B cell (primary cell): ENCODE measurements around the gene ACTN1. TPM values are rescaled to one million over a fixed set of nuclear protein-coding genes. Genes with fewer than 3 reads are reported as not detected.

Experiments used
- ATAC-seq: fragments of 200-7000 bp; cut with Tn5 transposase; one replicate; pipeline ENCODE4 v1.10.0; 2021; ENCODE audit warnings: low read depth, mild to moderate bottlenecking, moderate number of reproducible peaks, moderate library complexity
- CTCF ChIA-PET: fragments of 350-600 bp; sonication (Branson Sonifier 250); formaldehyde crosslinking; loops from one replicate; lab custom pipeline; 2021; ENCODE audit warnings: antibody characterized with exemption, inconsistent platforms; lab: Charles Lee
- POLR2A ChIA-PET: fragments of 350-600 bp; sonication (Branson Sonifier 250); formaldehyde crosslinking; loops from one replicate; lab custom pipeline; 2021; ENCODE audit warnings: antibody characterized with exemption; lab: Charles Lee
- DNase-seq: peaks from one replicate; pipeline ENCODE4 v3.0.0; 2013
- H2AFZ ChIP-seq: 2 replicates; pipeline ENCODE4 v1.6.1; 2012; ENCODE audit warnings: mild to moderate bottlenecking, low read depth, low read length; ENCODE audit not compliant: insufficient read depth, poor library complexity, severe bottlenecking
- H3K27ac ChIP-seq, 2 donors: 1 replicate in 1 of 2; 2 replicates in 1 of 2; pipeline ENCODE4 v1.5.1; 2012 to 2013; ENCODE audit warnings: low read length in 2 of 2, mild to moderate bottlenecking in 2 of 2, moderate library complexity in 1 of 2
- H3K27me3 ChIP-seq, 4 experiments: fragments of 200-600 bp in 1 of 4; sonication (generic) in 1 of 4; replicated peaks in 1 of 4; 1 replicate in 2 of 4; 2 replicates in 2 of 4; pipeline versions ENCODE4 v1.6.1 to v1.7.0; 2013 to 2016; ENCODE audit warnings: low read length in 3 of 4, mild to moderate bottlenecking in 2 of 4, mixed read lengths in 1 of 4, moderate library complexity in 1 of 4; ENCODE audit not compliant: insufficient read depth in 4 of 4, control insufficient read depth in 3 of 4; ENCODE audit errors: control extremely low read depth in 1 of 4
- H3K36me3 ChIP-seq, 2 experiments: replicated peaks in 1 of 2; 1 replicate in 1 of 2; 2 replicates in 1 of 2; pipeline versions ENCODE4 v1.6.1 to v1.7.1; 2013; ENCODE audit warnings: low read length in 1 of 2; ENCODE audit not compliant: insufficient read depth in 2 of 2, control insufficient read depth in 1 of 2; ENCODE audit errors: control extremely low read depth in 1 of 2, extremely low read depth in 1 of 2
- H3K4me1 ChIP-seq, 2 donors: fragments of 200-600 bp in 1 of 2; sonication (generic) in 1 of 2; 1 replicate in 1 of 2; 2 replicates in 1 of 2; pipeline versions ENCODE4 v1.5.1 to v1.6.1; 2013 to 2017; ENCODE audit warnings: low read length in 2 of 2; ENCODE audit not compliant: control insufficient read depth in 2 of 2, insufficient read depth in 2 of 2
- H3K4me2 ChIP-seq: replicated peaks from 2 replicates; pipeline ENCODE3; 2012; ENCODE audit warnings: mild to moderate bottlenecking, low read depth, low read length; ENCODE audit not compliant: poor library complexity, severe bottlenecking
- H3K4me3 ChIP-seq, 5 experiments: fragments of 200-600 bp in 1 of 5; sonication (generic) in 1 of 5; 1 replicate in 3 of 5; 2 replicates in 2 of 5; pipeline versions ENCODE4 v1.5.1 to v1.7.0; 2011 to 2016; ENCODE audit warnings: low read length in 4 of 5, mild to moderate bottlenecking in 4 of 5, low read depth in 2 of 5, control low read depth in 1 of 5, moderate library complexity in 1 of 5; ENCODE audit not compliant: insufficient read depth in 1 of 5; ENCODE audit errors: control extremely low read depth in 1 of 5, extremely low read depth in 1 of 5
- H3K79me2 ChIP-seq: fragments of 200-600 bp; sonication (generic); one replicate; pipeline ENCODE4 v1.6.0; 2016; ENCODE audit warnings: low read length; ENCODE audit not compliant: control insufficient read depth, insufficient read depth
- H3K9ac ChIP-seq: fragments of 200-600 bp; sonication (generic); 2 replicates; pipeline ENCODE4 v1.6.1; 2017; ENCODE audit warnings: mild to moderate bottlenecking, low read length, moderate library complexity
- H3K9me3 ChIP-seq, 3 donors: one replicate each; pipeline versions ENCODE4 v1.6.1 to v1.7.1; 2013; ENCODE audit warnings: low read length in 2 of 3; ENCODE audit not compliant: control insufficient read depth in 2 of 3, insufficient read depth in 1 of 3; ENCODE audit errors: control extremely low read depth in 1 of 3
- H4K20me1 ChIP-seq: 2 replicates; pipeline ENCODE4 v1.6.0; 2012; ENCODE audit warnings: mild to moderate bottlenecking, low read length; ENCODE audit not compliant: insufficient read depth, control insufficient read depth, poor library complexity, severe bottlenecking
- H3K27ac Mint-ChIP-seq: one replicate; pipeline ENCODE4 v1.8.0; 2021; ENCODE audit warnings: mixed read lengths
- H3K27me3 Mint-ChIP-seq: one replicate; pipeline ENCODE4 v1.8.0; 2021; ENCODE audit warnings: mixed read lengths
- H3K4me1 Mint-ChIP-seq: one replicate; pipeline ENCODE4 v1.8.0; 2021; ENCODE audit warnings: mixed read lengths
- H3K4me3 Mint-ChIP-seq: one replicate; pipeline ENCODE4 v1.8.0; 2021; ENCODE audit warnings: mixed read lengths
- H3K9me3 Mint-ChIP-seq: one replicate; pipeline ENCODE4 v1.8.0; 2022; ENCODE audit warnings: mixed read lengths; ENCODE audit not compliant: insufficient read depth
- EZH2 ChIP-seq: IDR thresholded peaks from 2 replicates; pipeline ENCODE4 v1.6.1; 2012; ENCODE audit warnings: borderline replicate concordance, low read depth, mild to moderate bottlenecking, moderate library complexity, low read length; ENCODE audit not compliant: insufficient read depth, poor library complexity, severe bottlenecking
- WGBS: methylation state at CpG from one replicate; pipeline ENCODE4 v1.1.5; 2013; ENCODE audit warnings: missing lambda C conversion rate; ENCODE audit not compliant: insufficient coverage; 5-methylcytosine and 5-hydroxymethylcytosine counted together
- intact Hi-C: fragments of 100-400 bp; cut with micrococcal nuclease; formaldehyde crosslinking; loops from one replicate; pipeline ENCODE4 v1.10.0; 2022
- polyA plus RNA-seq: library from polyadenylated mRNA; depleted of rRNA; stranded (reverse); fragments of >200 nt; gene quantifications from 2 replicates; pipeline ENCODE4 v1.2.3, GENCODE V29; 2012
- total RNA-seq, 2 donors: library from RNA; stranded (reverse); fragments of 120-200 nt in 1 of 2; gene quantifications; 1 replicate in 1 of 2; 2 replicates in 1 of 2; pipeline versions ENCODE4 v1.2.3 to v1.2.4, GENCODE V29; 2013 to 2022
- TF ChIP-seq, protein P1 (sequence below): fragments of 200-600 bp; IDR thresholded peaks from one replicate; pipeline ENCODE4 v1.8.0; 2022; ENCODE audit warnings: antibody characterized with exemption, mild to moderate bottlenecking

ACTN1 gene
- total and polyA plus RNA-seq, 2 donors (not counting 1 experiment from before 2014, with no cell fraction given) = 0.74 to 0.89 TPM

DNA sequence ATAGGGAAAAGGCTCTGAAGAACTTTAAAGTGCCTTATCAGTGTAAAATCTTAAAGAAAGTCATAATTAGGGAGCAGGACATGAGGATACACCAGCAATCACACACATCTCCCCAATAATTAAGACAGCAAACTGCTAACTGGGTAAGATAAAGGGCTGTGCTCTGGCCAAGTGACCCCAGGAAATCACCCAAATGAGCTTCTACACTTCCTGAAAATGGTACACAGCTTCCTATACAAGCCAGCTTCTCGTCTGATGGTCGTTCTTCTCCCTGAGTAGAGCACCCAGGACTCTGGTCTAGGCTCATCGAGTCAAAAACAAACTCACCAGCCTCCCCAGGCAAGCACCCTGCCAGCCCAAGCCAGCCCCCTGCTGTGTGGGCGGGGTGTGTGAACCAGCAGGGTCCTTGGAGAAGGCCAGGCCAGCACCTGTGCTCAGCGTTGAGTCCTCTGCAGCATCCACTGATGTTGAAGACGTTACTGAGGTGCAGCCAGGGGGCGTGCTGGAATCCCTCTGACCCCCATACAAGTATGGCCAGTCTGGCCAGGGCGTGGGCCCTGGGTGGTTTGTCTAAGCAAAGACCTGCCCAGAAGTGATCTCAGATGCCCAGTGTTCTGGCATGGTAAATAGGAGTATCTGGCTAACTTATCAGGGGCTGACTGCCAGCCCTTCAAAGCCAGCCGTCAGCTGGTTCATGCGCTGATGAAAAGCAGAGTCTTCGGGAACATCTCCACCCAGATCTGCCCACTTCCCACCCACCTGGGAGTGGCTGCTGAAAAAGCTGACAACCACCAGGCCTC is 41.4 kb downstream of the ACTN1 start:
- Histone ChIP-seq H4K20me1 (no peaks in the 10 kb centered on the region), H3K9ac (no peak overlapping the region), H3K4me2 (no peak overlapping the region), H2AFZ (no peak overlapping the region), H3K4me3 (no peak overlapping the region), H3K9me3 (no peaks in the 10 kb centered on the region), H3K36me3 (no peaks in the 10 kb centered on the region), H3K79me2 (no peaks in the 10 kb centered on the region), H3K4me1 (no peaks in the 10 kb centered on the region), H3K27me3 (peaks cover 0 to 4% (median 0%) of the 10 kb centered on the region in 4 experiments), H3K27ac (no peak overlapping the region)
- intact Hi-C loops = no loop called here
- ATAC-seq (no peak), DNase-seq (no peak)
- WGBS = 85% methylated on average over 11 of the region's 11 CpGs
- H3K9me3 Mint-ChIP-seq = no peaks in the 10 kb centered on the region
- no peak for TF ChIP-seq EZH2
- TF ChIP-seq, protein P1, sequence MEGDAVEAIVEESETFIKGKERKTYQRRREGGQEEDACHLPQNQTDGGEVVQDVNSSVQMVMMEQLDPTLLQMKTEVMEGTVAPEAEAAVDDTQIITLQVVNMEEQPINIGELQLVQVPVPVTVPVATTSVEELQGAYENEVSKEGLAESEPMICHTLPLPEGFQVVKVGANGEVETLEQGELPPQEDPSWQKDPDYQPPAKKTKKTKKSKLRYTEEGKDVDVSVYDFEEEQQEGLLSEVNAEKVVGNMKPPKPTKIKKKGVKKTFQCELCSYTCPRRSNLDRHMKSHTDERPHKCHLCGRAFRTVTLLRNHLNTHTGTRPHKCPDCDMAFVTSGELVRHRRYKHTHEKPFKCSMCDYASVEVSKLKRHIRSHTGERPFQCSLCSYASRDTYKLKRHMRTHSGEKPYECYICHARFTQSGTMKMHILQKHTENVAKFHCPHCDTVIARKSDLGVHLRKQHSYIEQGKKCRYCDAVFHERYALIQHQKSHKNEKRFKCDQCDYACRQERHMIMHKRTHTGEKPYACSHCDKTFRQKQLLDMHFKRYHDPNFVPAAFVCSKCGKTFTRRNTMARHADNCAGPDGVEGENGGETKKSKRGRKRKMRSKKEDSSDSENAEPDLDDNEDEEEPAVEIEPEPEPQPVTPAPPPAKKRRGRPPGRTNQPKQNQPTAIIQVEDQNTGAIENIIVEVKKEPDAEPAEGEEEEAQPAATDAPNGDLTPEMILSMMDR = no peak
- H3K27ac Mint-ChIP-seq = no peak overlapping the region
- ChIA-PET POLR2A (no interaction called here), CTCF (no interaction called here)
- H3K4me1 Mint-ChIP-seq = no peaks in the 10 kb centered on the region
- no peak overlapping the region for H3K4me3 Mint-ChIP-seq
- peaks cover 9% of the 10 kb centered on the region for H3K27me3 Mint-ChIP-seq

DNA sequence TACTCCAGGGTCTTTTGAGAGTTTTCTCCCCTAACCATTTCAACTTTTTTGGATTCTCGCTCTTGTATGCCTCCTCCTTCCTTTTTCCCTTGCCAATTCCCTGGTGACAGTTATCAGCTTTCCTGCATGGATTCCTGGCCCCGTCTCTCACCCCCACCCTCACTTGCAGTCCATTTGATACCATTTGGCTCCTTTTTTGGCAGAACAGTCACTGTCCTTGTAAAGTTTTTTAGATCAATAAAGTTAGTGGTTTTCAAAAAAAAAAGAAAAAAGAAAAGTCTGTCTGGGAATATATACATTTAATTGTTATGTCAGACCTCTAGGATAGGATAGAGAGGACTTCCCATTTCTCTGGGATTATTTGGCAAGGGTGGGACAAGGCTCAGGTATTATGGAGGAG is 42.1 kb downstream of the ACTN1 start:
- Mint-ChIP-seq H3K27me3 (peaks cover 5% of the 10 kb centered on the region), H3K27ac (no peak overlapping the region), H3K4me1 (no peaks in the 10 kb centered on the region), H3K4me3 (no peak overlapping the region), H3K9me3 (no peaks in the 10 kb centered on the region)
- Histone ChIP-seq H3K36me3 (no peaks in the 10 kb centered on the region), H3K4me3 (no peak overlapping the region), H4K20me1 (no peaks in the 10 kb centered on the region), H3K4me2 (no peak overlapping the region), H3K27ac (no peak overlapping the region), H3K9me3 (no peaks in the 10 kb centered on the region), H3K27me3 (peaks cover 0 to 4% (median 0%) of the 10 kb centered on the region in 4 experiments), H2AFZ (no peak overlapping the region), H3K79me2 (no peaks in the 10 kb centered on the region), H3K4me1 (no peaks in the 10 kb centered on the region), H3K9ac (no peak overlapping the region)
- ChIA-PET POLR2A (no interaction called here), CTCF (no interaction called here)
- ATAC-seq = no peak
- 89% methylated on average over 1 of the region's 2 CpGs for WGBS
- no peak for DNase-seq
- intact Hi-C loops = no loop called here
- TF ChIP-seq EZH2 = no peak
- TF ChIP-seq, protein P1 = no peak
